Endothelial cell of umbilical vein (primary cell): ENCODE measurements around the gene PIGM. TPM values are rescaled to one million over a fixed set of nuclear protein-coding genes. Genes with fewer than 3 reads are reported as not detected.

Source experiments
- BruUV-seq: library from RNA; stranded (reverse); fragments of 400-500 nt; replicated peaks from 2 replicates; lab custom pipeline; 2021; lab: Mats Ljungman, UMichigan
- CTCF ChIA-PET: fragments of 300-600, 350-600 bp; sonication (Branson Sonifier 250); formaldehyde crosslinking; loops from one replicate; lab custom pipeline; 2021; ENCODE audit warnings: antibody characterized with exemption, inconsistent platforms; lab: Charles Lee
- POLR2A ChIA-PET: fragments of 300-600, 350-600 bp; sonication (Branson Sonifier 250); formaldehyde crosslinking; loops from one replicate; lab custom pipeline; 2021; ENCODE audit warnings: antibody characterized with exemption, inconsistent platforms; lab: Charles Lee
- DNase-seq: peaks from one replicate; pipeline ENCODE4 v3.0.0-alpha.2; 2011; ENCODE audit warnings: low read depth, low spot score
- FAIRE-seq: peaks from 2 replicates; lab custom pipeline; 2011; peaks lifted over from hg19 to GRCh38; lab: Jason Lieb, UNC
- H2AFZ ChIP-seq: 2 replicates; pipeline ENCODE4 v1.6.0; 2012; ENCODE audit warnings: low read depth, low read length, control low read depth, inconsistent platforms
- H3K27ac ChIP-seq: 2 replicates; pipeline ENCODE4 v1.5.1; 2011; ENCODE audit warnings: low read depth, mild to moderate bottlenecking, control low read depth, low read length, moderate library complexity; ENCODE audit not compliant: insufficient read depth
- H3K27me3 ChIP-seq, 2 experiments: 2 replicates each; pipeline versions ENCODE4 v1.6.0 to v1.6.1; 2011; ENCODE audit warnings: low read length in 2 of 2, mixed read lengths in 1 of 2; ENCODE audit not compliant: control insufficient read depth in 2 of 2, insufficient read depth in 2 of 2
- H3K36me3 ChIP-seq, 2 experiments: 2 replicates in 1 of 2; 3 replicates in 1 of 2; pipeline ENCODE4 v1.5.1; 2011; ENCODE audit warnings: low read length in 2 of 2, mild to moderate bottlenecking in 1 of 2, moderate library complexity in 1 of 2; ENCODE audit not compliant: control insufficient read depth in 2 of 2, insufficient read depth in 2 of 2; ENCODE audit errors: extremely low read depth in 1 of 2
- H3K4me1 ChIP-seq: 3 replicates; pipeline ENCODE4 v1.5.1; 2011; ENCODE audit warnings: mild to moderate bottlenecking, low read length; ENCODE audit not compliant: control insufficient read depth, insufficient read depth; ENCODE audit errors: extremely low read depth
- H3K4me2 ChIP-seq: 2 replicates; pipeline ENCODE4 v1.6.1; 2011; ENCODE audit warnings: low read length, control low read depth, mixed read lengths; ENCODE audit not compliant: insufficient read depth
- H3K4me3 ChIP-seq, 3 experiments: fragments of 200-600 bp in 1 of 3; sonication (generic), shearing (Covaris generic) in 1 of 3; replicated peaks in 1 of 3; 2 replicates each; pipeline ENCODE4 v1.5.1; 2011 to 2016; ENCODE audit warnings: control low read depth in 3 of 3, low read length in 3 of 3, mild to moderate bottlenecking in 2 of 3, inconsistent platforms in 1 of 3, low read depth in 1 of 3, moderate library complexity in 1 of 3; ENCODE audit not compliant: insufficient read depth in 1 of 3
- H3K79me2 ChIP-seq: 2 replicates; pipeline ENCODE4 v1.6.0; 2012; ENCODE audit warnings: low read length, inconsistent platforms; ENCODE audit not compliant: control insufficient read depth, insufficient read depth
- H3K9ac ChIP-seq: replicated peaks from 2 replicates; pipeline ENCODE3; 2011; ENCODE audit warnings: low read length, control low read depth; ENCODE audit not compliant: insufficient read depth; ENCODE audit errors: extremely low read depth
- H3K9me1 ChIP-seq: replicated peaks from 3 replicates; pipeline ENCODE4 v1.6.0; 2011; ENCODE audit warnings: mild to moderate bottlenecking, low read length; ENCODE audit not compliant: control insufficient read depth, insufficient read depth; ENCODE audit errors: extremely low read depth
- H3K9me3 ChIP-seq: replicated peaks from 2 replicates; pipeline ENCODE4 v1.5.1; 2012; ENCODE audit warnings: low read length, inconsistent platforms; ENCODE audit not compliant: control insufficient read depth, insufficient read depth
- H4K20me1 ChIP-seq: replicated peaks from 2 replicates; pipeline ENCODE3; 2011; ENCODE audit warnings: mild to moderate bottlenecking, low read length; ENCODE audit not compliant: control insufficient read depth, insufficient read depth; ENCODE audit errors: extremely low read depth
- EZH2 ChIP-seq: IDR thresholded peaks from 2 replicates; pipeline ENCODE4 v1.6.1; 2012; ENCODE audit warnings: borderline replicate concordance, low read depth, mild to moderate bottlenecking, moderate library complexity, low read length, inconsistent platforms; ENCODE audit not compliant: severe bottlenecking
- FOS ChIP-seq: IDR thresholded peaks from 2 replicates; pipeline ENCODE4 v1.6.1; 2011; ENCODE audit warnings: mild to moderate bottlenecking, low read length, moderate library complexity, borderline replicate concordance; ENCODE audit not compliant: insufficient read depth
- GATA2 ChIP-seq: IDR thresholded peaks from 2 replicates; pipeline ENCODE4 v1.7.0; 2011; ENCODE audit warnings: low read depth, mild to moderate bottlenecking, moderate library complexity, mixed read lengths, low read length; ENCODE audit not compliant: insufficient read length, insufficient read depth
- JUN ChIP-seq: IDR thresholded peaks from 2 replicates; pipeline ENCODE4 v1.6.1; 2011; ENCODE audit warnings: borderline replicate concordance, low read depth; ENCODE audit not compliant: insufficient read length, insufficient read depth
- MYC ChIP-seq: IDR thresholded peaks from one replicate; pipeline ENCODE4 v1.6.1; 2011; ENCODE audit warnings: mild to moderate bottlenecking, low read depth, low read length
- POLR2A ChIP-seq: IDR thresholded peaks from 2 replicates; pipeline ENCODE4 v1.6.1; 2012; ENCODE audit warnings: low read depth, mild to moderate bottlenecking, control low read depth, low read length
- POLR2AphosphoS5 ChIP-seq: IDR thresholded peaks from 2 replicates; pipeline ENCODE4 v1.6.1; 2012; ENCODE audit warnings: low read depth, mild to moderate bottlenecking, control low read depth, low read length, moderate library complexity; ENCODE audit not compliant: insufficient read depth
- dilution Hi-C: fragments of 300-500 bp; cut with MboI; formaldehyde crosslinking; loops from one replicate; pipeline ENCODE4 v1.15.0; 2019; ENCODE audit warnings: low sequenced_read_pairs; ENCODE audit not compliant: extremely low pct_ligation_motif_present
- intact Hi-C: fragments of 100-400 bp; cut with micrococcal nuclease; formaldehyde crosslinking; loops from one replicate; pipeline ENCODE4 v1.10.0; 2022
- polyA plus RNA-seq, 4 experiments: library from polyadenylated mRNA; depleted of rRNA in 3 of 4; stranded (reverse) in 3 of 4; unstranded in 1 of 4; fragments of >200 nt; gene quantifications; 2 replicates each; pipeline versions ENCODE4 v1.2.1 to v1.2.3, GENCODE V29; 2011 to 2012; ENCODE audit warnings: missing spikeins in 1 of 4
- total RNA-seq: library from RNA; stranded (reverse); gene quantifications from 2 replicates; pipeline ENCODE4 v1.2.3, GENCODE V29; 2021
- TF ChIP-seq, protein P1 (sequence below), 2 donors: IDR thresholded peaks; 1 replicate in 1 of 2; 2 replicates in 1 of 2; pipeline ENCODE4 v1.5.1; 2011; ENCODE audit warnings: low read length in 2 of 2, mild to moderate bottlenecking in 2 of 2, moderate library complexity in 2 of 2, control low read depth in 1 of 2, inconsistent platforms in 1 of 2, low read depth in 1 of 2; ENCODE audit not compliant: insufficient read depth in 1 of 2; ENCODE audit errors: extremely low read depth in 1 of 2
- TF ChIP-seq, protein P2 (sequence below): IDR thresholded peaks from 2 replicates; pipeline ENCODE4 v1.6.1; 2011; ENCODE audit not compliant: insufficient read depth, insufficient read length

The PIGM gene
- total and polyA plus RNA-seq, 2 donors (not counting 3 experiments of a cell fraction or from before 2014, with no cell fraction given), result 3.4 to 5.4 TPM

DNA sequence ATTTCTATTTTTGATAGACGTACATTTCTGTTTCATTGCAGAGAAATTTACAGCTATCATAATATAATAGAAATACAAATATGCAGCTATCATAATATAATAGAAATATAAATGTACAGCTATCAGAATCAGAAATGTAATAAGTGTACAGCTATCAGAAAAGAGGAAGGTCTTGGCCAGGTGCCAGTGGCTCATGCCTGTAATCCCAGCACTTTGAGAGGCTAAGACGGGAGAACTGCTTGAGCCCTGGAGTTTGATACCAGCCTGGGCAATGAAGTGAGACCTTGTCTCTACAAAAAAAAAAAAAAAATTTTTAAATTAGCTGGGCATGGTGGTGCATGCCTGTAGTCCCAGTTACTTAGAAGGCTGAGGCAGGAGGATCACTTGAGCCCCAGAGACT, 37.9 kb downstream of the PIGM start:
- no peaks in the 10 kb centered on the region for H3K9me1 ChIP-seq
- no peaks in the 10 kb centered on the region for H3K9me3 ChIP-seq
- H3K4me3 ChIP-seq, result no peak overlapping the region
- DNase-seq, result no peak
- ChIA-PET POLR2A (no interaction called here), CTCF (interaction anchor here (8.6 kb wide), 1 partner anchor 13 kb away, joined by 79 read pairs; no protein-coding TSS in a partner anchor)
- dilution Hi-C loops, result no loop called here
- intact Hi-C loops, result no loop called here
- no peaks in the 10 kb centered on the region for H3K79me2 ChIP-seq
- H3K27me3 ChIP-seq, result peaks cover 8 to 12% of the 10 kb centered on the region in 2 experiments
- H3K27ac ChIP-seq, result no peak overlapping the region
- no peak overlapping the region for H3K4me2 ChIP-seq
- H4K20me1 ChIP-seq, result no peaks in the 10 kb centered on the region
- no peaks in the 10 kb centered on the region for H3K36me3 ChIP-seq
- H2AFZ ChIP-seq, result no peak overlapping the region
- TF ChIP-seq MYC (no peak), GATA2 (no peak), FOS (no peak), JUN (no peak), EZH2 (no peak), POLR2AphosphoS5 (no peak), POLR2A (no peak)
- TF ChIP-seq, protein P1, sequence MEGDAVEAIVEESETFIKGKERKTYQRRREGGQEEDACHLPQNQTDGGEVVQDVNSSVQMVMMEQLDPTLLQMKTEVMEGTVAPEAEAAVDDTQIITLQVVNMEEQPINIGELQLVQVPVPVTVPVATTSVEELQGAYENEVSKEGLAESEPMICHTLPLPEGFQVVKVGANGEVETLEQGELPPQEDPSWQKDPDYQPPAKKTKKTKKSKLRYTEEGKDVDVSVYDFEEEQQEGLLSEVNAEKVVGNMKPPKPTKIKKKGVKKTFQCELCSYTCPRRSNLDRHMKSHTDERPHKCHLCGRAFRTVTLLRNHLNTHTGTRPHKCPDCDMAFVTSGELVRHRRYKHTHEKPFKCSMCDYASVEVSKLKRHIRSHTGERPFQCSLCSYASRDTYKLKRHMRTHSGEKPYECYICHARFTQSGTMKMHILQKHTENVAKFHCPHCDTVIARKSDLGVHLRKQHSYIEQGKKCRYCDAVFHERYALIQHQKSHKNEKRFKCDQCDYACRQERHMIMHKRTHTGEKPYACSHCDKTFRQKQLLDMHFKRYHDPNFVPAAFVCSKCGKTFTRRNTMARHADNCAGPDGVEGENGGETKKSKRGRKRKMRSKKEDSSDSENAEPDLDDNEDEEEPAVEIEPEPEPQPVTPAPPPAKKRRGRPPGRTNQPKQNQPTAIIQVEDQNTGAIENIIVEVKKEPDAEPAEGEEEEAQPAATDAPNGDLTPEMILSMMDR (IDR thresholded peaks at IDR 0.05; ENCODE audit: extremely low read depth in 1 of 2, insufficient read depth in 1 of 2, low read depth in 1 of 2, low read length in 2 of 2), result no peak
- TF ChIP-seq, protein P2, sequence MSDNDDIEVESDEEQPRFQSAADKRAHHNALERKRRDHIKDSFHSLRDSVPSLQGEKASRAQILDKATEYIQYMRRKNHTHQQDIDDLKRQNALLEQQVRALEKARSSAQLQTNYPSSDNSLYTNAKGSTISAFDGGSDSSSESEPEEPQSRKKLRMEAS, result no peak
- no peak for FAIRE-seq
- no peak overlapping the region for H3K9ac ChIP-seq
- no TSS peak for BruUV-seq
- H3K4me1 ChIP-seq, result no peaks in the 10 kb centered on the region
